Sciatic nerve (tissue), 1 donor: ENCODE measurements around the gene NRAS. TPM values are rescaled to one million over a fixed set of nuclear protein-coding genes. Genes with fewer than 3 reads are reported as not detected.

Source experiments
- total RNA-seq: library from RNA; stranded (reverse); fragmentation: NEBNext Ultra II Directional; extraction: Animal tissue kit (Norgen Biotek cat#: 25700); gene quantifications from one replicate; pipeline ENCODE4 v1.2.1, GENCODE V29; 2021
- donor health status: DM: no; HTN: no; CAD: no.

NRAS gene
- total RNA-seq, 1 donor from 2014 or later = 19.4 TPM

Other genes starting within 250 kb of the NRAS start
- gene TRIM33, start 205.6 kb downstream of the NRAS start, total RNA-seq = 41.4 TPM
- gene BCAS2, start 135.2 kb downstream of the NRAS start, total RNA-seq = 25.2 TPM
- gene DENND2C, start 46.7 kb downstream of the NRAS start, total RNA-seq = 4.5 TPM
- gene AMPD1, start 21.2 kb downstream of the NRAS start, total RNA-seq = not detected
- 592 TPM for gene CSDE1, start 41.2 kb upstream of the NRAS start, total RNA-seq
- 35.4 TPM for gene SIKE1, start 63.9 kb upstream of the NRAS start, total RNA-seq
- gene SYCP1, start 138.1 kb upstream of the NRAS start, total RNA-seq = not detected